ENCODE data around the gene GNPTG. TPM values are rescaled to one million over a fixed set of nuclear protein-coding genes. Genes with fewer than 3 reads are reported as not detected.

GNPTG gene
- total and polyA plus RNA-seq, 7 donors: 28.0 to 60.1 (median 43.5) TPM

GRCh38 chr16:1341495-1342420 lies 10.0 kb upstream of the GNPTG start:
- TF ChIP-seq CTCF (IDR thresholded peaks at IDR 0.05) (no peak), POLR2AphosphoS5 (IDR thresholded peaks at IDR 0.05) (no peak), EP300 (IDR thresholded peaks at IDR 0.05) (no peak), POLR2A (IDR thresholded peaks at IDR 0.05) (no peak)
- H3K4me3 ChIP-seq: no peak overlapping the region
- 78 to 88% methylated on average over 39 of the region's 39 CpGs for WGBS, 2 donors
- no peak overlapping the region for H3K27ac ChIP-seq
- no peaks in the 10 kb centered on the region for H3K36me3 ChIP-seq
- intact Hi-C loops (cut with DNase I): no loop called here
- no peak for DNase-seq
- H3K4me1 ChIP-seq: peaks cover 0 to 13% (median 12%) of the 10 kb centered on the region in 4 donors
- H3K9me3 ChIP-seq: no peaks in the 10 kb centered on the region
- H3K27me3 ChIP-seq: peaks cover 0 to 1% (median 0%) of the 10 kb centered on the region in 3 donors

- TF ChIP-seq POLR2AphosphoS5 (IDR thresholded peaks at IDR 0.05) (no peak), CTCF (IDR thresholded peaks at IDR 0.05) (no peak), EP300 (IDR thresholded peaks at IDR 0.05) (no peak), POLR2A (IDR thresholded peaks at IDR 0.05) (no peak)
- 2 to 4% methylated on average over 49 of the region's 49 CpGs for WGBS, 2 donors
- no peak overlapping the region for H3K27ac ChIP-seq
- H3K4me1 ChIP-seq: peaks cover 0 to 13% (median 12%) of the 10 kb centered on the region in 4 donors
- H3K4me3 ChIP-seq: peak overlapping the region in 1 of 4 donors; percentile 19
- intact Hi-C loops (cut with DNase I): no loop called here
- H3K27me3 ChIP-seq: no peaks in the 10 kb centered on the region
- no peaks in the 10 kb centered on the region for H3K9me3 ChIP-seq
- H3K36me3 ChIP-seq: peaks cover 0 to 2% (median 0%) of the 10 kb centered on the region in 4 donors
- peak; percentile 91 for DNase-seq
These were observed 9.0 kb upstream of the GNPTG start for GRCh38 chr16:1342526-1343427.

GRCh38 chr16:1343428-1344242 lies 8.1 kb upstream of the GNPTG start:
- Histone ChIP-seq H3K4me3 (peak overlapping the region in 1 of 4 donors; percentile 19), H3K27me3 (no peaks in the 10 kb centered on the region), H3K36me3 (peaks cover 0 to 10% (median 4%) of the 10 kb centered on the region in 4 donors), H3K9me3 (no peaks in the 10 kb centered on the region), H3K4me1 (peaks cover 0 to 13% (median 12%) of the 10 kb centered on the region in 4 donors), H3K27ac (no peak overlapping the region)
- no peak for TF ChIP-seq POLR2A (IDR thresholded peaks at IDR 0.05)
- TF ChIP-seq POLR2AphosphoS5 (IDR thresholded peaks at IDR 0.05): no peak
- TF ChIP-seq EP300 (IDR thresholded peaks at IDR 0.05): no peak
- no peak for TF ChIP-seq CTCF (IDR thresholded peaks at IDR 0.05)
- 15 to 57% methylated on average over 44 of the region's 44 CpGs for WGBS, 2 donors
- intact Hi-C loops (cut with DNase I): no loop called here
- DNase-seq: no peak

- Histone ChIP-seq H3K36me3 (peaks cover 5 to 19% (median 9%) of the 10 kb centered on the region in 4 donors), H3K27ac (no peak overlapping the region), H3K4me3 (no peak overlapping the region), H3K27me3 (no peaks in the 10 kb centered on the region), H3K4me1 (peaks cover 0 to 13% (median 12%) of the 10 kb centered on the region in 4 donors), H3K9me3 (no peaks in the 10 kb centered on the region)
- intact Hi-C loops (cut with DNase I): no loop called here
- no peak for TF ChIP-seq CTCF (IDR thresholded peaks at IDR 0.05)
- no peak for TF ChIP-seq POLR2AphosphoS5 (IDR thresholded peaks at IDR 0.05)
- no peak for TF ChIP-seq EP300 (IDR thresholded peaks at IDR 0.05)
- TF ChIP-seq POLR2A (IDR thresholded peaks at IDR 0.05): no peak
- 90 to 92% methylated on average over 14 of the region's 14 CpGs for WGBS, 2 donors
- DNase-seq: no peak
These were observed 7.2 kb upstream of the GNPTG start for GRCh38 chr16:1344499-1344898.
